ENCODE results near the gene SPX.

The SPX gene

GRCh38 chr12:21509768-21510167 is 16.3 kb upstream of the SPX start:
- TF ChIP-seq CTCF (IDR thresholded peaks at IDR 0.05; ENCODE audit: insufficient read depth, low read depth, low read length, missing control alignments): no peak
- DNase-seq (ENCODE audit: low read depth): peak; percentile 36

GRCh38 chr12:21516281-21516680 is 9.8 kb upstream of the SPX start:
- H3K4me3 ChIP-seq (ENCODE audit: low read depth, low read length): no peak overlapping the region
- TF ChIP-seq CTCF (IDR thresholded peaks at IDR 0.05; ENCODE audit: insufficient read depth, low read depth, low read length, missing control alignments): no peak
- DNase-seq (ENCODE audit: low read depth): no peak

More at GRCh38 chr12:21509768-21510167, 16.3 kb upstream of the SPX start:
- no peak overlapping the region for H3K4me3 ChIP-seq (ENCODE audit: low read depth, low read length)

GRCh38 chr12:21518451-21518850 is 7.6 kb upstream of the SPX start:
- DNase-seq (ENCODE audit: low read depth): no peak
- no peak overlapping the region for H3K4me3 ChIP-seq (ENCODE audit: low read depth, low read length)
- no peak for TF ChIP-seq CTCF (IDR thresholded peaks at IDR 0.05; ENCODE audit: insufficient read depth, low read depth, low read length, missing control alignments)

GRCh38 chr12:21521541-21521940 is 4.6 kb upstream of the SPX start:
- DNase-seq (ENCODE audit: low read depth): no peak
- no peak overlapping the region for H3K4me3 ChIP-seq (ENCODE audit: low read depth, low read length)
- no peak for TF ChIP-seq CTCF (IDR thresholded peaks at IDR 0.05; ENCODE audit: insufficient read depth, low read depth, low read length, missing control alignments)

GRCh38 chr12:21523148-21523547 is 2.9 kb upstream of the SPX start:
- TF ChIP-seq CTCF (IDR thresholded peaks at IDR 0.05; ENCODE audit: insufficient read depth, low read depth, low read length, missing control alignments): no peak
- H3K4me3 ChIP-seq (ENCODE audit: low read depth, low read length): no peak overlapping the region
- DNase-seq (ENCODE audit: low read depth): no peak

GRCh38 chr12:21526721-21527345 is 737 bp downstream of the SPX start:
- H3K4me3 ChIP-seq (ENCODE audit: low read depth, low read length): no peak overlapping the region
- no peak for DNase-seq (ENCODE audit: low read depth)
- TF ChIP-seq CTCF (IDR thresholded peaks at IDR 0.05; ENCODE audit: insufficient read depth, low read depth, low read length, missing control alignments): no peak
